GM18505 (cell line): ENCODE results near the gene YPEL1.

Experiments used
- ATAC-seq: cut with Tn5 transposase; IDR thresholded peaks from one replicate; pipeline ENCODE4 v1.9.1; 2021; ENCODE audit not compliant: unreplicated experiment
- POLR2A ChIP-seq: IDR thresholded peaks from 4 replicates; pipeline ENCODE4 v1.6.1; 2011; ENCODE audit warnings: borderline replicate concordance; ENCODE audit not compliant: insufficient read depth, insufficient read length; ENCODE audit errors: extremely low read depth

YPEL1 gene

DNA sequence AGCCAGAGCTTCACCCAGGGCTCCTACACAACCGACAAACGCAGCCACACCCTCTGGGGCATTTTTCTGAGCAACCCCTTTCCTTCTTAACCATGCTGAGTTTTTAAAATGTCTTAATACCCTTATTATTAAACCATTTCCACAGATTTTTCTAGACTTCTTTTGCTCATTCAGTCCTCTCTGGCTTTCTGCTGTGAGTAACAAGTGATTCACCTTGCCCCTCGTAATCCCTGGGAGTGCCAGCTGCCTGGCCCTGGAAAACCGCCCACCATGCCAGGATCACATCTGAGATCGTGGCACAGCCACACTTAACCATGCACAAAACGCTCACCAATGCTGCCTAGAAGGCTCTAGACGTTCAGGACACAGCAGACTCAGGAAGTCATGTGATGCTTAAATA lies 25.4 kb downstream of the YPEL1 start:
- no peak for ATAC-seq
- TF ChIP-seq POLR2A = no peak

DNA sequence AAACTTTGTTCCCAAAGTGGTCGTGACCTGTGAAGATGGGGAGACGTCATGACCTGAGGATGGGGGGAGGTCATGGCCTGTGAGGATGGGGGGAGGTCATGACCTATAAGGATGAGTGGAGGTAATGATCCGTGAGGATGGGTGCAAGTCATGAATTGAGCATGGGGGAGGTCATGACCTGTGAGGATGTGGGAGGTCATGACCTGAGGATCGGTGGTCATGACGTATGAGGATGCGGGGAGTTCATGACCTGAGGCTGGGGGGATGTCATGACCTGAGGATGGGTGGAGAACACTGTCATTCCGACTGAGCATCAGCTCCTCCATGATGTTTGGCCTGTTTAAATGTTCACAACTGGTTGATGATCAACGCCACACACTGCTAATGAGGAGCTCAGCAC lies 25.9 kb downstream of the YPEL1 start:
- no peak for ATAC-seq
- TF ChIP-seq POLR2A = no peak

DNA sequence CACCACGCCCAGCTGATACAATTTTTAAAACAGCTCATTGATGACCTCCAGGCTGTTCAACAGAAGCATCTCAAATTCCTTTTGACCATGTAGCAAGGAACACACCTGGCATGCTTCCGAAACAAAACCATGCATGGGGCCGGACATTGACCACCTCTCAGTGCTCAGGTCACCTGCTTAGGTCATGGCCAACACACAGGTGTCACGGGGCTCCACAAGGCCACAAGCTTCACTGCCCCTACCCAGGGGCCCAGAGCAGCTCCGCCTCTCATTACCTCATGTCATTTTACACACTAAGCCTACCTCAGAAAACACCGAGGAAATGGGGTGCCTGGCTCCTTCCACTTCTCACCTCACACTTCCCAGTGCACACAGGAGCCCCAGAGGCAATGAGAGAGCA lies 26.6 kb downstream of the YPEL1 start:
- no peak for ATAC-seq

DNA sequence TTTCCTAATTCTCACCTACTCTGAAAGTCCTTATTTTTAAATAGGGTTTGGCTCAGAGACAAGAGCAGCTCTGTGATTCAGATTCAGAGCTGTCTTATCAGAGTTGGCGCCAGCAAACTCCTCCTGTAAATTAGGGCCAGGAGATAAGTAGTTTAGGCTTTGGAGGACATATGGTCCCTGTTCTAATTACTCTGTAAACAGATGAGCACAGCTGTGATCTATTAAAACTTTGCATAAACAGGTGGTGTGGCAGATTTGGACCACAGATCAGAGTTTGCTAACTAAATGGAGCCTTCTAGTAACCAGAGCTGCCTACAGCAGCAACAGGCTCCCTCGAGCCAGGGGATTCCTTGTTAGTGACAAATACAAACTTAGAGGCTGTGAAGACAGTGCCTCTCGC lies 27.9 kb downstream of the YPEL1 start:
- no peak for ATAC-seq
- TF ChIP-seq POLR2A = no peak

More for the DNA sequence above, 26.6 kb downstream of the YPEL1 start:
- no peak for TF ChIP-seq POLR2A

DNA sequence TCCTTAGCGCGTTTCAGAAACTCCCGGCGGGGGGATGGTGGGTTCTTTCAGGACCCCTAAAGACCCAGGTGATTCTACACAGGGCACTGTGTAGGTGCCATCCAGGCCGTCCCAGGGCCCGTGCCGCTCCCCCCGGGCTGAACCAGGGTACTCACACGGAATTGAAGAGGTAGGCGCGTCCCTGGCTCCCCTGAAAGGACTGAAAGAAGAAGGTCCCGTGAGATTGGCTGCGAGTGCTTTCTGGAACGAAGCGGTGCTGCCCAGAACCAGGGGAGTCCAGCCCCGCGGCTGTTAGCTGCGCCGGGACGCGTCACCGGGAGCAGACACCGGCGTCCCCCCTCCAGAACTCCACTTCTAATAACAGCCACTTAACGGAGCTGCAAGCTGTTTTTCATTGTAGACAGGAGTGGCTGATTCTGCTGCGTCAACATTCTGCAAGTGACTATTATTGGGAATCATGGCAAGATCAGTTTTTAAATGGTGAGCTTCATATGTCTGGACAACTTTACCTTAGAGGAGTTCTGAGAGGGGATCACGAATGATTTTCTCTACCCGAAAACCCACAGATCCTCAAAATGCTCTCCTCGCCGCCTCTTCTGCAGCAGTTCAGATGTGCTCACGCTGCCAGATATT lies 31.8 kb downstream of the YPEL1 start:
- no peak for TF ChIP-seq POLR2A
- no peak for ATAC-seq

DNA sequence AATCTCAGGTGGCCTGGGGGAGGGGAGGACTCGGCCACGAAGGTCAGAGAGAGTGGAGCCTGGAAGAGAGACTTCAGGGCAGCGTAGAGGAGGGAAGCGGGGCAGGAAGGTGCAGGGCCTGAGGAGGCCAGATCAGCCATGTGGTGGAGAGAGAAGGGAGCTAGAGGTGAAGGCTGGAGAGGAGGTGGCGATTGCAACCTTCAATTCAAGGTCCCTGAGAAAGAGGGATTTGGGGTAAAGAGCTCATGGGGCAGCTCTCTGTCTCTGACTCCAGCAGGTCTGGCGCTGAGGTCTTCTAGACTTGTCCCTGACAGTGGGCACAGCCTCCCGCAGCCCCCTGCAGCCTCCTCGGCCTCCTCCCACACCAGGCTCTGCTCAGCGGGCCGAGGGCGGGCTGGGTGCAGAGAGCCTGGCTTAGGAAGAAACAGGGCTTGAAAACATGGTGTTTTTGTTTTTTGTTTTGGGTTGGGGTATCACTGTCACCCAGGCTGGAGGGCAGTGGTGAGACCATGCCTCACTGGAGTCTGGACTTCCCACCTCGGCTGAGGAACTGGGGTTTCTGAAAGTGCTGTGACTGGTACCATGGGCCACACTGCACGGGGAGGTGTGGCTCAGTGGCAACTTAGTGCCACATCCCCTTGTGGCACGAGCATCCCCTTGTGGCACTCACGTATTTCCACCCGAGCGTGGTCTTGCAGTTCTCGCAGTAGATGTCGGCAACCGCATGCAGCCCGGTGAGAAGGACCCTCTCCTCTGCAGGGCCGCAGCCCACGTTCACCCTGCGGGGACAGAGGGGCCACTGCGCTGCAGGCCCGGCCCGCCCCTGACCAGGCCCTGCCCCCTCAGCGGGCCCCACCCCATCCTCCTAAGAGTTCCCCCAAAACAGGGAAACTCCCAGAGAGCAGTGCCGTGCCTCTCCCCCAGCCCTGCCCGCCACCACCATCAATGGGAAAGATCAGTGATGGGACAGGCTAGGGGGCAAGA lies 32.6 kb downstream of the YPEL1 start:
- ATAC-seq = no peak
- no peak for TF ChIP-seq POLR2A

DNA sequence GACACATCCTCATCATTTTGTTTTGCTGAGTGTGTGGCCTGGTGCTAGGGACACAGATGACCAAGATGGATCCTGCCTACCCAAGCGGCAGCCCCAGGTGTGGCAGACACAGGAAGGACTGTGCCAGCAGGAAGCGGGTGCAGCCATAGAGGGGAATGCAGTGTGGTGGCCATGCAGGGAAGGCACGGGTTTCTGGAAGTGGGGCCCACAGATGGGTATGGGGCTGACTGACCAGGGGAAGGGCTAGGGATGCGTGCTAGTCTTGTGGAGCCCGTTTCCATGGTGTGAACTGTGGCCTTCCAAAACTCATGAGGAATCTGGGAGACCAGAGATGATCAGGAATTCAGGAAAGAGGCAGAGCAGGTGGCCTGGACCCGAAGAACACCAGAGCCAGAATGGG lies 33.5 kb downstream of the YPEL1 start:
- TF ChIP-seq POLR2A = no peak
- ATAC-seq = no peak

DNA sequence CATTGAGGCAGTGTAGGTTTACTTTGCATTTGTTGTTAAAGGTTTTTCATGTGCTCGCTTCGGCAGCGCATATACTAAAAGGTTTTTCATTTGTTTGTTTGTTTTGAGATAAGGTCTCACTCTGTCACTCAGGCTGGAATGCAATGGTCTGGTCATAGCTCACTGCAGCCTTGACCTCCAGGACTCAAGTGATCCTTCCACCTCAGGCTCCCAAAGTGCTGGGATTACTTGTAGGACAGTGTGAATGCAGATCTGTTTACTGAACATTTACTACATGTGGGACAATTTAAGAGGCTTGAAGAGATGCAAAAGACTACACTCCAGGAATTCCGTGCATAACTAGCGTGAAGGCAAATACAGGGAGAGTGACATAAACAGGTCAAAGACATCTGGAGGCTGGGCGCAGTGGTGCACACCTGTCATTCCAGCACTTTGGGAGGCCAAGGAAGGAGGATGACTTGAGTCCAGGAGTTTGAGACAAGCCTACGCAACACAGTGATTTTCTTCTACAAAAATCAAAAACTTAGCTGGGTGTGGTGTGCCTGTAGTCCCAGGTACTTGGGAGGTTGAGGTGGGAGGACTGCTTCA lies 34.1 kb downstream of the YPEL1 start:
- no peak for TF ChIP-seq POLR2A
- ATAC-seq = no peak

DNA sequence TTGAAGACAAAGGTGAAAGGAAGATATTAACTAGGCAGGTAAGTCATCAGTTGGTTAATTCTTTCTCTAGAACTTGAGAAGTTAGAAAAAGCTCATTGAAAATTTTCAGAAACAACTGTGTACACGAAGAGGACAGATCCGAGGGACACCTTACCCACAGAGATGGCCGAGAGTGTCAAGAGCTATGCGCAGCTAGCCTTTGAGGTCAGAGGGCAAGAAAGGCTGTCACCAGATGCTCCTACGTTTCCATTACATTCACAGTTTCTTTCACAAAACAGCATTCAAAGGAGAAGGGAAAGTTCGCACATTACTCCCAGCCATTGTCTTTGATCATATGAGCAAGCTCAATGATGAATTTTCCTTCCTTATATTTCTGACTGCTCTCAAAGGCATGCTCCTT lies 34.8 kb downstream of the YPEL1 start:
- no peak for ATAC-seq
- no peak for TF ChIP-seq POLR2A

DNA sequence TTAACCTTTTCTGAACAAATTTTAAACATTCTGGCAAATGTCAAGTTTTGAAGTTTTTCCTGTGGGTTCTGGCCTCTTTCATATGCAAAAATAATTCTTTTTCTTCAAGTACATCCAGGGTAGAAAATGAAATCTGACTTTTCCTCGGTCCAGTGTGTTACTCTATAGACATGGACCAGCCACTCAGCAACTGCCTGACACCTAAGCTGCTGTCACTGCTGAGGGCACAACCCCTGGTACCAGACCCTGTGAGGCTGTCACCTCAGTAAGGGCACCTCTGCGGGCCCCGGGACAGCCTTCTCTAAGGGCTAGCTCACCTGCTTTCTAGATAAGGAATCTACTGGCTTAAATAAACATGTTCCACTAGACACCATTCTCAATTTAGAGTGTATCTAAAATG lies 36.0 kb downstream of the YPEL1 start:
- no peak for TF ChIP-seq POLR2A
- ATAC-seq = no peak

DNA sequence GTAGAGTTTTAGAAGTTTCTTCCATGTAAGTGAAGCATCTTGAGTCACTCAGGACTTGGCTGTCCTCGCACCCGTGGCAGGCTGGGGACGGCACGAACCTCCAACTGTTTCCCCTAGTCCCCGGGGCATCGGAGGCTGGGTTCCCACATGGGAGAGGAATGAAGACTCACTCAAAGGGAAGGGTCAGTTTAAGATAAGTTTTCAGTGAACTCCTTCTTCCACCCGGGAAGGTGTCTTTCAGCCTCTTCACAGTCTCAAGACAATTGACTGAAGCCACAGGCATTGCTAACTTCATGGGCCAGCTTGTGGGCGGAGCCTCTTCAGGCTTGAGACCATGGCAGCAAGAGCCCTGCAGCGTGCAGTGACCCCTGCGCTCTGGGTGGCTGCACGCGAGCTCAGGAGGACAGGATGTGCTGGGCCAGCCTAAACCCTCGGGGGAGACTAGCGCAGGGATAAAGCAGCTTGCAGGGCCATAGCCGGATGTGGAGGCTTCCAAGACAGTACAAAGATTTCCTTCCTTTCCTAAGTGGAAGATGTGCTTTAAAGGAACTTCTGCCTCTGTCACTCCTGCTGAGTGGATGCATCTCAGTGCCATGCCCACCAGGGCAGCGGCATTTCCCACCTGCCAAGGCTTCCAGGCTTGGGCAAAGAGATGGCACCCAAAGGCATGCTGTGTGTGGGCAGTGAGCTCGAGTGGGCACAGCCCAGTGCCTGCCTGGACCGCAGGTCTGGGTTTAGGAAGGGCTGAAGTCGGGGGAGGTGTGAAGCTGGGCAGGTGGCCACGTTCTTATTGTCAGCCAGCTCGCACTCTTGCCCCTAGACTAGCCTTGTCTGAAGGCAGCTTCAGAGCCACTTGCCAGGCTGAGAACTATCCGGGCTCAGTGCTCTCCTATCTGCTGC lies 36.9 kb downstream of the YPEL1 start:
- no peak for ATAC-seq
- no peak for TF ChIP-seq POLR2A

DNA sequence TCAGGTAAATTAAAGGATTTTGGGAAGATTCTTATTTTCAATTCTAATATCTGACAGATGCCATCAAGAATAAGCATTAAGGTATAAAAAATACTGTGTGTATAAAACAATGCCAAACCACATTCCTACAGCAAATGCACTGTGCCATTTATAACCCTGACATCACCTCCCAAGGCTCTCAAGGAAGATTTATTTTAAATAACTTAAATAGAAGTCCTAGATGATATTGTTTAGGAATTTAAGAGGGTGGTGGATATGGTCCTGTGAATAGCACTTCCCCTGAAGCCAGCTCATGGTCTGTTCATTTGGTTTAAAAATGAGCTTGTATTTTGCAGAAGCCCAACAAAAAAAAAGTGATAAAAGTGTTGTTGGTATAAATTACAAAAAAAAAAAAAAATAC lies 37.7 kb downstream of the YPEL1 start:
- TF ChIP-seq POLR2A = no peak
- no peak for ATAC-seq

DNA sequence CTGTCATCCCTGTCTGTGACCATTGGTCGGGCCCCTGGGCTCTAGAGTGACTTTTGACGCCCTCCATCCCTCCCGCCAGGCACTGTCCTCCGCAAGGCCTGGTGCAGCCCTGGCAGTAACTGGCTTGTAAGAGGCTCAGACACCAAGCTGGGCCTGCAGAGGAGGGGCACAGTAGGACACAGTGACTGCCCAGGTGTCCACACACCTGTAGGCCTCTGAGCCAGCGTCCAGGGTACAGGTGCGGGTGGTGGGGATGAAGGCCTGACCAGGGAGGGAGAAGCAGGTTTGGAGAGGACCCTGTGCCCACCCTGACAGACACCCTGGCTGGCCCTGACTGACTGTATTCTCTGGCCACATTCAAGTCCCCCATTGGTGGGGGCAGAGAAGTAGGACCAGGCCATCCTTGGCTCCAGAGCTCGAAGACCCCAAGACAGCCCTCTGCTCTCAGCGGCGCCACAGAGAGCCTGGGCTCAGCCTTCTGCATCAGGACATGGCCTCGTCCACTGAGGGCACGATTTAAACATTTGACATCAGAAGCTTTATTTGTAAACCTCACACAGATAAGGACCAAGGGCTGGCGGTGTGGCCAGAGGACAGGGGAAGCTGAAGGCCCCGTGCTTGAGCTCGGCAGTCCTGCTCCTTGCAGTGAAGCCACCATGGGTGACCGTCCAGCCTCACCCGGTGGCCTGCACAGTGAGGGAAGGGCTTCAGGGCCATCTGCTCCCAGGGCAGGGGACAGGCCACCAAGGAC lies 38.4 kb downstream of the YPEL1 start:
- ATAC-seq = no peak
- TF ChIP-seq POLR2A = no peak

DNA sequence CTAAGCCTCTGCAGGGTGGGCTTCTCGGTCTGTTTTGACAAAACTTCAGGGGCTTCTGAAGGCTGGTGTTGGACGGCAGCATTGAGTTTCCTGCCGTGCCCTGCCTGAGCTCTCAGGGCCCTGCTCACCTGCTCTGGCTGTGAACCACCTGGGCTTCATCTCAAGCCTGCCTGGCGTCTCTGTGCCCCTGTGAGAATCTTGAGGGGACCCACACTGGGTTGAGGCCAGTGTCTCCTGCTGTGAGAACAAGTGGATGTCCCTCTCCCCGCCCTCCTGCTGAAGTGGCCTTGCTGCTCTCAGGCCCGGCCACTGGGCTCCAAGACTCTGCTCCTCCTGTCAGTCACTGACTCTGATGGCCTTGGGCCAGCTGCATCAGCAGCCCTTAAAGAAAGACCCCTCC lies 39.5 kb downstream of the YPEL1 start:
- no peak for TF ChIP-seq POLR2A
- no peak for ATAC-seq
